ENCODE data around the gene ATRIP.

The ATRIP gene

DNA sequence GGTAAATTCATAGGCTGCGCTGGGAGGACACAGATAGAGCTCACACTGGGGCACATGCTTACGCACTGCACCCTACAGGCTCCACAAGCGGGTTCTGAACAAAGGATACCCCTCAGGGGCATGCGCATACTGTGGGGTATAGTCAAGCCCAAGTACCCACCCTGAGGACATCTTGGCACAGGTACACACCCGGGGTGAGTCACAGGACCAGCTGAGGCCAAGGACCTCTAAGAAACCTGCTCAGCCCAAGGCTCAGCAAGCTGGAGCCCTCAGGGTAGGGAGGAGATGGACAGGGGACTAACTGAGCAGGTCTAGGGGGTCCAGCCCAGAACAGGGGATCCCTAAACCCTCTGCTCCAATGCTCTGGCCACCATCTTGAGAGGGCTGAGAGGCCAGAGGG lies 54.1 kb downstream of the ATRIP start:
- H3F3A ChIP-seq (ENCODE audit: control insufficient read depth, insufficient read depth), result peaks cover 4% of the 10 kb centered on the region; the same call in 1 of the 2 replicates
- no peak overlapping the region for H3K4me3 ChIP-seq (ENCODE audit: low read length)
- no peak overlapping the region for H3K27ac ChIP-seq (ENCODE audit: low read depth, low read length)
- no peaks in the 10 kb centered on the region for H3K36me3 ChIP-seq (ENCODE audit: control insufficient read depth, low read length)
- H3K4me1 ChIP-seq (ENCODE audit: control insufficient read depth, low read length), result peaks cover 26% of the 10 kb centered on the region
- peaks cover 5% of the 10 kb centered on the region; the same call in 1 of the 2 replicates for H3K79me2 ChIP-seq (ENCODE audit: control insufficient read depth, low read length)
- H3K4me2 ChIP-seq (ENCODE audit: low read length), result no peak overlapping the region
- H3K9me2 ChIP-seq (replicated peaks; ENCODE audit: control insufficient read depth, low read length), result no peaks in the 10 kb centered on the region
- no peak for TF ChIP-seq EZH2phosphoT487 (IDR thresholded peaks at IDR 0.05; ENCODE audit: borderline replicate concordance, low read length)
- TF ChIP-seq, protein P1, sequence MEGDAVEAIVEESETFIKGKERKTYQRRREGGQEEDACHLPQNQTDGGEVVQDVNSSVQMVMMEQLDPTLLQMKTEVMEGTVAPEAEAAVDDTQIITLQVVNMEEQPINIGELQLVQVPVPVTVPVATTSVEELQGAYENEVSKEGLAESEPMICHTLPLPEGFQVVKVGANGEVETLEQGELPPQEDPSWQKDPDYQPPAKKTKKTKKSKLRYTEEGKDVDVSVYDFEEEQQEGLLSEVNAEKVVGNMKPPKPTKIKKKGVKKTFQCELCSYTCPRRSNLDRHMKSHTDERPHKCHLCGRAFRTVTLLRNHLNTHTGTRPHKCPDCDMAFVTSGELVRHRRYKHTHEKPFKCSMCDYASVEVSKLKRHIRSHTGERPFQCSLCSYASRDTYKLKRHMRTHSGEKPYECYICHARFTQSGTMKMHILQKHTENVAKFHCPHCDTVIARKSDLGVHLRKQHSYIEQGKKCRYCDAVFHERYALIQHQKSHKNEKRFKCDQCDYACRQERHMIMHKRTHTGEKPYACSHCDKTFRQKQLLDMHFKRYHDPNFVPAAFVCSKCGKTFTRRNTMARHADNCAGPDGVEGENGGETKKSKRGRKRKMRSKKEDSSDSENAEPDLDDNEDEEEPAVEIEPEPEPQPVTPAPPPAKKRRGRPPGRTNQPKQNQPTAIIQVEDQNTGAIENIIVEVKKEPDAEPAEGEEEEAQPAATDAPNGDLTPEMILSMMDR (IDR thresholded peaks at IDR 0.05; ENCODE audit: low read depth, low read length, poor library complexity, severe bottlenecking), result no peak
- no peaks in the 10 kb centered on the region for H3K9me3 ChIP-seq (ENCODE audit: control insufficient read depth, insufficient read depth, low read length)
- H4K20me1 ChIP-seq (ENCODE audit: control insufficient read depth, insufficient read depth, low read depth, low read length), result no peaks in the 10 kb centered on the region
- no peaks in the 10 kb centered on the region for H3K27me3 ChIP-seq (ENCODE audit: control insufficient read depth, low read length)

DNA sequence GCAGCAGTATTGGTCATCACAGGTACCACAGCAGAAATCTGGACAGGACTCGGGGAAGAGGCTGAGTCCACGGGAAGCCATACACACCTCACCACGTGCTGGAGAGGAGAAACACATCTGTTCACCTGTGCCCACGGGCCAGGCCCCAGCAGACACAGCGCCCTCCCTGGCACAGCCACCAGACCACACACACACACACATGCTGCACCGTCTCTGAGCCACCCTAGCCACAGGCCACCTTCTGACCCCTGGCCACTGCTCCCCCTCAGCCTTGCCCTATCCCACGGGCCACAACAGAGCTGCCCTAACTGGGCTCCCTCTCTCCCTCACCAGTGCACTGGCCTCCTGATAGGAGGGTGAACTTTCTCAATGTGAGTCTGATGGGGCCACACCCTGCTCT lies 54.7 kb downstream of the ATRIP start:
- Histone ChIP-seq H3K27ac (ENCODE audit: low read depth, low read length) (no peak overlapping the region), H3K27me3 (ENCODE audit: control insufficient read depth, low read length) (no peaks in the 10 kb centered on the region), H3K79me2 (ENCODE audit: control insufficient read depth, low read length) (peaks cover 5% of the 10 kb centered on the region; the same call in 1 of the 2 replicates), H3K4me2 (ENCODE audit: low read length) (no peak overlapping the region), H3F3A (ENCODE audit: control insufficient read depth, insufficient read depth) (peaks cover 4% of the 10 kb centered on the region; the same call in 1 of the 2 replicates), H3K4me3 (ENCODE audit: low read length) (no peak overlapping the region), H3K4me1 (ENCODE audit: control insufficient read depth, low read length) (peaks cover 26% of the 10 kb centered on the region), H3K9me2 (replicated peaks; ENCODE audit: control insufficient read depth, low read length) (no peaks in the 10 kb centered on the region), H3K9me3 (ENCODE audit: control insufficient read depth, insufficient read depth, low read length) (no peaks in the 10 kb centered on the region), H3K36me3 (ENCODE audit: control insufficient read depth, low read length) (no peaks in the 10 kb centered on the region), H4K20me1 (ENCODE audit: control insufficient read depth, insufficient read depth, low read depth, low read length) (no peaks in the 10 kb centered on the region)
- TF ChIP-seq, protein P1 (IDR thresholded peaks at IDR 0.05; ENCODE audit: low read depth, low read length, poor library complexity, severe bottlenecking), result no peak
- TF ChIP-seq EZH2phosphoT487 (IDR thresholded peaks at IDR 0.05; ENCODE audit: borderline replicate concordance, low read length), result no peak

DNA sequence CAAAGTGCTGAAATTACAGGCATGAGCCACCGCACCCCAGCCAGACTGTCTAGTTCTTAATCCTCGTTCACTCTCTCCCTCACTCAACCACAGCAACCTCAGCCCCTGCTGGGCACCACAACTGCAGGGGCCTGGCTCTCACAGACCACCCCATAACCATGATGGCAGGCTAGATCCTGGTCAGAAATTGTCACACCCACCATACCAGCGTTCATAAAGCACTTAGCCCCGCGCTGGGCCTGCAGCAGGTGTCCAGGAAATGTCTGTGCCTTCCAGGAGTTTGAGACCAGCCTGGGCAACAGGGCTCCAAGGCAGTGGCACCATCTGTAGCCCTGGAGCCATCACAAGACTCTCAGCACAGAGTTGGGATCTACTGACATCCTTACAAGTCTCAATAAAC lies 55.6 kb downstream of the ATRIP start:
- H3K9me2 ChIP-seq (replicated peaks; ENCODE audit: control insufficient read depth, low read length), result no peaks in the 10 kb centered on the region
- H3K4me3 ChIP-seq (ENCODE audit: low read length), result no peak overlapping the region
- H3F3A ChIP-seq (ENCODE audit: control insufficient read depth, insufficient read depth), result peaks cover 4% of the 10 kb centered on the region; the same call in 1 of the 2 replicates
- H3K27me3 ChIP-seq (ENCODE audit: control insufficient read depth, low read length), result no peaks in the 10 kb centered on the region
- no peak overlapping the region for H3K4me2 ChIP-seq (ENCODE audit: low read length)
- TF ChIP-seq, protein P1 (IDR thresholded peaks at IDR 0.05; ENCODE audit: low read depth, low read length, poor library complexity, severe bottlenecking), result no peak
- no peak for TF ChIP-seq EZH2phosphoT487 (IDR thresholded peaks at IDR 0.05; ENCODE audit: borderline replicate concordance, low read length)
- H4K20me1 ChIP-seq (ENCODE audit: control insufficient read depth, insufficient read depth, low read depth, low read length), result no peaks in the 10 kb centered on the region
- no peaks in the 10 kb centered on the region for H3K9me3 ChIP-seq (ENCODE audit: control insufficient read depth, insufficient read depth, low read length)
- peaks cover 32% of the 10 kb centered on the region for H3K4me1 ChIP-seq (ENCODE audit: control insufficient read depth, low read length)
- no peak overlapping the region for H3K27ac ChIP-seq (ENCODE audit: low read depth, low read length)
- H3K79me2 ChIP-seq (ENCODE audit: control insufficient read depth, low read length), result peaks cover 5% of the 10 kb centered on the region; the same call in 1 of the 2 replicates
- H3K36me3 ChIP-seq (ENCODE audit: control insufficient read depth, low read length), result no peaks in the 10 kb centered on the region
